NCI-H1105 treated with DMSO at 0.1 percent for 48 hours (cell line): ENCODE measurements around the gene PNPLA2.

Source experiments
- DNase-seq: peaks from one replicate; lab custom pipeline; 2025; lab: John Stamatoyannopoulos, UW

The PNPLA2 gene

GRCh38 chr11:844693-845644 lies 26.3 kb downstream of the PNPLA2 start:
- DNase-seq = no peak

GRCh38 chr11:845872-846495 lies 27.3 kb downstream of the PNPLA2 start:
- no peak for DNase-seq

GRCh38 chr11:846496-847098 lies 27.9 kb downstream of the PNPLA2 start:
- DNase-seq = no peak

- no peak for DNase-seq
These were observed 29.2 kb downstream of the PNPLA2 start for GRCh38 chr11:847876-848275.

GRCh38 chr11:848380-848931 lies 29.7 kb downstream of the PNPLA2 start:
- DNase-seq = no peak

GRCh38 chr11:849104-849824 lies 30.6 kb downstream of the PNPLA2 start:
- peak; percentile 69 for DNase-seq

- DNase-seq = peak; percentile 11
These were observed 31.4 kb downstream of the PNPLA2 start for GRCh38 chr11:849951-850774.

GRCh38 chr11:850775-851763 lies 32.4 kb downstream of the PNPLA2 start:
- DNase-seq = no peak

- no peak for DNase-seq
These were observed 34.0 kb downstream of the PNPLA2 start for GRCh38 chr11:852762-853161.

- no peak for DNase-seq
These were observed 35.2 kb downstream of the PNPLA2 start for GRCh38 chr11:853682-854448.

GRCh38 chr11:854601-855329 lies 36.1 kb downstream of the PNPLA2 start:
- no peak for DNase-seq

- DNase-seq = no peak
These were observed 36.6 kb downstream of the PNPLA2 start for GRCh38 chr11:855330-855674.

GRCh38 chr11:855796-856195 lies 37.1 kb downstream of the PNPLA2 start:
- DNase-seq = no peak

- no peak for DNase-seq
These were observed 37.7 kb downstream of the PNPLA2 start for GRCh38 chr11:856397-856796.

- no peak for DNase-seq
These were observed 39.5 kb downstream of the PNPLA2 start for GRCh38 chr11:858053-858761.

- DNase-seq = no peak
These were observed 40.1 kb downstream of the PNPLA2 start for GRCh38 chr11:858762-859339.

GRCh38 chr11:859394-860131 lies 40.8 kb downstream of the PNPLA2 start:
- DNase-seq = peak; percentile 81
